ENCODE data around the gene ANXA2R.
"Not testable (repeated sequence)": the region's sequence is repeated elsewhere in the genome, so short reads cannot be mapped to it uniquely, and the experiment has no call there.

ANXA2R gene

GRCh38 chr5:43040287-43041098, at the start of gene ANXA2R:
Gene ANXA2R, minus strand, starts transcription at chr5:43040319. Its CDS starts 273 bp downstream, at chr5:43040046.
- peak; percentile 98 for DNase-seq

- not testable (repeated sequence) for DNase-seq
Observed at GRCh38 chr5:43086118-43086908, 46.2 kb upstream of the ANXA2R start.

- no peak for DNase-seq
Observed at GRCh38 chr5:43085453-43085852, 45.3 kb upstream of the ANXA2R start.

- not testable (repeated sequence) for DNase-seq
Observed at GRCh38 chr5:43084468-43084867, 44.3 kb upstream of the ANXA2R start.

GRCh38 chr5:43081345-43081744, 41.2 kb upstream of the ANXA2R start:
- DNase-seq, result peak; percentile 23

- no peak for DNase-seq
Observed at GRCh38 chr5:43078956-43079355, 38.8 kb upstream of the ANXA2R start.

GRCh38 chr5:43077446-43078191, 37.5 kb upstream of the ANXA2R start:
- DNase-seq, result not testable (repeated sequence)

- DNase-seq, result no peak
Observed at GRCh38 chr5:43075319-43076293, 35.5 kb upstream of the ANXA2R start.

- no peak for DNase-seq
Observed at GRCh38 chr5:43074987-43075318, 34.8 kb upstream of the ANXA2R start.

GRCh38 chr5:43073597-43074546, 33.8 kb upstream of the ANXA2R start:
- DNase-seq, result peak; percentile 31

GRCh38 chr5:43069401-43069720, 29.2 kb upstream of the ANXA2R start:
- not testable (repeated sequence) for DNase-seq

- DNase-seq, result no peak
Observed at GRCh38 chr5:43068037-43068436, 27.9 kb upstream of the ANXA2R start.

- peak; percentile 91 for DNase-seq
Observed at GRCh38 chr5:43066799-43067741, 27.0 kb upstream of the ANXA2R start.

GRCh38 chr5:43065948-43066798, 26.1 kb upstream of the ANXA2R start:
- DNase-seq, result peak; percentile 90

GRCh38 chr5:43065387-43065947, 25.3 kb upstream of the ANXA2R start:
- DNase-seq, result peak; percentile 65

GRCh38 chr5:43063721-43064171, 23.6 kb upstream of the ANXA2R start:
- no peak for DNase-seq

- no peak for DNase-seq
Observed at GRCh38 chr5:43061352-43062075, 21.4 kb upstream of the ANXA2R start.

- not testable (repeated sequence) for DNase-seq
Observed at GRCh38 chr5:43060020-43060419, 19.9 kb upstream of the ANXA2R start.

Measured in NCI-H526 treated with DMSO at 0.1 percent for 48 hours (cell line).